PFSK-1 (cell line): Measurements from ENCODE around the gene ING1.

Experiments
- FOXP2 ChIP-seq: optimal IDR thresholded peaks from 2 replicates; pipeline ENCODE3; 2011; ENCODE audit warnings: borderline replicate concordance, control low read depth, inconsistent platforms; ENCODE audit not compliant: insufficient read depth; ENCODE audit errors: extremely low read length, extremely low read depth
- POLR2AphosphoS5 ChIP-seq: IDR thresholded peaks from 2 replicates; pipeline ENCODE4 v1.6.1; 2012; ENCODE audit warnings: low read depth, mild to moderate bottlenecking, control low read depth, low read length, moderate library complexity
- REST ChIP-seq, 2 experiments: IDR thresholded peaks; 2 replicates each; pipeline versions ENCODE4 v1.6.1 to v1.8.0; 2011 to 2012; ENCODE audit warnings: low read depth in 2 of 2, low read length in 2 of 2, control low read depth in 1 of 2, inconsistent platforms in 1 of 2, mild to moderate bottlenecking in 1 of 2, moderate library complexity in 1 of 2; ENCODE audit not compliant: insufficient read depth in 1 of 2
- SIN3A ChIP-seq: IDR thresholded peaks from 2 replicates; pipeline ENCODE4 v1.6.1; 2012; ENCODE audit warnings: mild to moderate bottlenecking, low read length, moderate library complexity, borderline replicate concordance; ENCODE audit not compliant: insufficient read depth
- TAF1 ChIP-seq: IDR thresholded peaks from 2 replicates; pipeline ENCODE4 v1.6.1; 2012; ENCODE audit warnings: low read length, control low read depth, borderline replicate concordance; ENCODE audit not compliant: insufficient read depth

Gene ING1

GRCh38 chr13:110737555-110737954, 24.1 kb downstream of the ING1 start:
- no peak for TF ChIP-seq REST (IDR thresholded peaks at IDR 0.05; ENCODE audit: insufficient read depth in 1 of 2, low read depth in 2 of 2, low read length in 2 of 2)
- TF ChIP-seq POLR2AphosphoS5 = no peak
- no peak for TF ChIP-seq TAF1
- no peak for TF ChIP-seq SIN3A
- no peak for TF ChIP-seq FOXP2

- TF ChIP-seq POLR2AphosphoS5 (no peak), REST (IDR thresholded peaks at IDR 0.05; ENCODE audit: insufficient read depth in 1 of 2, low read depth in 2 of 2, low read length in 2 of 2) (no peak), FOXP2 (no peak), SIN3A (no peak), TAF1 (no peak)
These were observed 30.2 kb downstream of the ING1 start for GRCh38 chr13:110743687-110744086.

- no peak for TF ChIP-seq SIN3A
- TF ChIP-seq REST (IDR thresholded peaks at IDR 0.05; ENCODE audit: insufficient read depth in 1 of 2, low read depth in 2 of 2, low read length in 2 of 2) = no peak
These were observed 32.9 kb downstream of the ING1 start for GRCh38 chr13:110746438-110746837.

- no peak for TF ChIP-seq TAF1
- TF ChIP-seq REST (IDR thresholded peaks at IDR 0.05; ENCODE audit: insufficient read depth in 1 of 2, low read depth in 2 of 2, low read length in 2 of 2) = no peak
- TF ChIP-seq SIN3A = no peak
- no peak for TF ChIP-seq POLR2AphosphoS5
- no peak for TF ChIP-seq FOXP2
These were observed 34.8 kb downstream of the ING1 start for GRCh38 chr13:110748271-110748670.

GRCh38 chr13:110756219-110756631, 42.7 kb downstream of the ING1 start:
- no peak for TF ChIP-seq REST (IDR thresholded peaks at IDR 0.05; ENCODE audit: insufficient read depth in 1 of 2, low read depth in 2 of 2, low read length in 2 of 2)
- TF ChIP-seq TAF1 = no peak
- no peak for TF ChIP-seq SIN3A
- TF ChIP-seq FOXP2 = no peak
- no peak for TF ChIP-seq POLR2AphosphoS5
